HepG2 (cell line): ENCODE results near the gene ARMC10. TPM values are rescaled to one million over a fixed set of nuclear protein-coding genes. Genes with fewer than 3 reads are reported as not detected.

Source experiments
- ATAC-seq: fragments of 200-7000 bp; cut with Tn5 transposase; 3 replicates; pipeline ENCODE4 v1.9.1; 2020; ENCODE audit warnings: mild to moderate bottlenecking, moderate library complexity
- BruUV-seq: library from RNA; stranded (reverse); fragments of 400-500 nt; replicated peaks from 2 replicates; lab custom pipeline; 2021; lab: Mats Ljungman, UMichigan
- CTCF ChIA-PET: fragments of 300-600 bp; formaldehyde crosslinking; extraction: SDS; loops from one replicate; lab custom pipeline; 2021; ENCODE audit warnings: low total read pairs, inconsistent platforms, low intra/inter-chr PET ratio; lab: Yijun Ruan, JAX
- POLR2A ChIA-PET: fragments of 350-600 bp; sonication (Branson Sonifier 250); formaldehyde crosslinking; loops from one replicate; lab custom pipeline; 2020; ENCODE audit warnings: antibody characterized with exemption, inconsistent platforms; lab: Yijun Ruan, JAX
- DNase-seq: peaks from one replicate; pipeline ENCODE4 v3.0.0-alpha.2; 2015; ENCODE audit warnings: low spot score
- FAIRE-seq: peaks from 3 replicates; lab custom pipeline; 2011; peaks lifted over from hg19 to GRCh38; lab: Jason Lieb, UNC
- H2AFZ ChIP-seq: one replicate; pipeline ENCODE4 v1.6.1; 2011; ENCODE audit warnings: low read length, inconsistent platforms
- H3K27ac ChIP-seq: fragments of 300-600 bp; 3 replicates; pipeline ENCODE4 v1.8.0; 2011; ENCODE audit warnings: mixed run types, mild to moderate bottlenecking, mixed read lengths, low read length, inconsistent platforms; ENCODE audit not compliant: insufficient read depth; ENCODE audit errors: extremely low read length
- H3K27me3 ChIP-seq, 2 experiments: fragments of 200-600 bp in 1 of 2; 2 replicates in 1 of 2; 3 replicates in 1 of 2; pipeline versions ENCODE4 v1.6.0 to v1.8.0; 2011; ENCODE audit warnings: low read length in 2 of 2, mild to moderate bottlenecking in 2 of 2, moderate library complexity in 2 of 2, inconsistent platforms in 1 of 2; ENCODE audit not compliant: insufficient read depth in 2 of 2, control insufficient read depth in 1 of 2
- H3K36me3 ChIP-seq, 2 experiments: fragments of 200-600 bp in 1 of 2; replicated peaks in 1 of 2; 2 replicates in 1 of 2; 3 replicates in 1 of 2; pipeline versions ENCODE4 v1.5.1 to v1.8.0; 2011; ENCODE audit warnings: low read length in 2 of 2, inconsistent platforms in 1 of 2; ENCODE audit not compliant: insufficient read depth in 2 of 2, control insufficient read depth in 1 of 2
- H3K4me1 ChIP-seq: 2 replicates; pipeline ENCODE4 v1.5.1; 2012; ENCODE audit warnings: low read length, inconsistent platforms; ENCODE audit not compliant: insufficient read depth
- H3K4me2 ChIP-seq: 2 replicates; pipeline ENCODE4 v1.6.0; 2011; ENCODE audit warnings: low read depth, low read length, inconsistent platforms
- H3K4me3 ChIP-seq, 3 experiments: fragments of 200-600 bp in 1 of 3; sonication (generic), shearing (Covaris generic) in 1 of 3; replicated peaks in 1 of 3; 2 replicates each; pipeline ENCODE4 v1.5.1; 2011 to 2016; ENCODE audit warnings: low read length in 3 of 3, inconsistent platforms in 2 of 3, low read depth in 2 of 3, mild to moderate bottlenecking in 2 of 3, control low read depth in 1 of 3, mixed read lengths in 1 of 3; ENCODE audit not compliant: insufficient read depth in 1 of 3
- H3K79me2 ChIP-seq: one replicate; pipeline ENCODE4 v1.6.1; 2011; ENCODE audit warnings: low read length, inconsistent platforms; ENCODE audit not compliant: insufficient read depth
- H3K9ac ChIP-seq: 2 replicates; pipeline ENCODE4 v1.6.0; 2011; ENCODE audit warnings: mild to moderate bottlenecking, low read depth, low read length, inconsistent platforms; ENCODE audit not compliant: insufficient read depth
- H3K9me3 ChIP-seq: 2 replicates; pipeline ENCODE4 v1.5.1; 2012; ENCODE audit warnings: mild to moderate bottlenecking, low read length
- H4K20me1 ChIP-seq: 2 replicates; pipeline ENCODE4 v1.6.0; 2011; ENCODE audit warnings: inconsistent platforms, mild to moderate bottlenecking, low read length, moderate library complexity; ENCODE audit not compliant: insufficient read depth
- ARNT ChIP-seq: fragments of 450-650 bp; IDR thresholded peaks from 2 replicates; pipeline ENCODE4 v1.6.1; 2017
- BORCS8-MEF2B ChIP-seq: sonication (generic); formaldehyde crosslinking; IDR thresholded peaks from 2 replicates; pipeline ENCODE4 v1.8.0; 2022; ENCODE audit warnings: mild to moderate bottlenecking, missing genetic modification reagents
- DBP ChIP-seq: sonication (generic); formaldehyde crosslinking; IDR thresholded peaks from 2 replicates; pipeline ENCODE4 v1.4.0; 2020; ENCODE audit warnings: missing genetic modification reagents; ENCODE audit errors: not compliant biosample characterization
- DMAP1 ChIP-seq: IDR thresholded peaks from 2 replicates; pipeline ENCODE4 v1.6.1; 2016
- DPF2 ChIP-seq: sonication (generic); formaldehyde crosslinking; IDR thresholded peaks from 2 replicates; pipeline ENCODE4 v1.4.0; 2020; ENCODE audit warnings: mild to moderate bottlenecking, low read depth, missing genetic modification reagents, borderline replicate concordance
- FIP1L1 ChIP-seq: fragments of 200-400 bp; formaldehyde crosslinking; IDR thresholded peaks from 2 replicates; pipeline ENCODE4 v1.6.1; 2018; ENCODE audit warnings: low read depth, mild to moderate bottlenecking, low read length, moderate library complexity, borderline replicate concordance; ENCODE audit not compliant: insufficient read depth
- MAX ChIP-seq: IDR thresholded peaks from 2 replicates; pipeline ENCODE4 v1.6.1; 2012; ENCODE audit warnings: inconsistent platforms
- MBNL3 ChIP-seq: fragments of 250-450 bp; sonication (Bioruptor Pico); conservative IDR thresholded peaks from 2 replicates; pipeline ENCODE4 v1.8.0; 2022; ENCODE audit warnings: mild to moderate bottlenecking, inconsistent platforms
- NBN ChIP-seq: fragments of 450-650 bp; conservative IDR thresholded peaks from 2 replicates; pipeline ENCODE4 v1.6.1; 2017
- RCOR2 ChIP-seq: IDR thresholded peaks from 2 replicates; pipeline ENCODE4 v1.6.1; 2016; ENCODE audit warnings: missing biosample characterization, missing genetic modification reagents
- SMAD1 ChIP-seq: sonication (generic); formaldehyde crosslinking; IDR thresholded peaks from 2 replicates; pipeline ENCODE4 v1.4.0; 2020; ENCODE audit warnings: missing genetic modification reagents, low read depth, mild to moderate bottlenecking, borderline replicate concordance
- SRSF9 ChIP-seq: fragments of 200-400 bp; formaldehyde crosslinking; IDR thresholded peaks from 2 replicates; pipeline ENCODE4 v1.6.1; 2018; ENCODE audit warnings: borderline replicate concordance, mild to moderate bottlenecking, low read depth, low read length; ENCODE audit not compliant: insufficient read depth, poor library complexity, severe bottlenecking
- XRCC5 ChIP-seq: fragments of 200-400 bp; formaldehyde crosslinking; optimal IDR thresholded peaks from 2 replicates; pipeline ENCODE3; 2017; ENCODE audit warnings: mild to moderate bottlenecking, low read length
- YEATS2 ChIP-seq: sonication (generic); formaldehyde crosslinking; IDR thresholded peaks from 2 replicates; pipeline ENCODE4 v1.4.0; 2020; ENCODE audit warnings: missing genetic modification reagents, borderline replicate concordance
- ZFP82 ChIP-seq: sonication (generic); formaldehyde crosslinking; IDR thresholded peaks from 2 replicates; pipeline ENCODE4 v1.5.1; 2020; ENCODE audit warnings: mild to moderate bottlenecking, missing genetic modification reagents, borderline replicate concordance
- ZNF761 ChIP-seq: sonication (generic); formaldehyde crosslinking; conservative IDR thresholded peaks from 2 replicates; pipeline ENCODE4 v1.4.0; 2020; ENCODE audit warnings: mild to moderate bottlenecking, missing genetic modification reagents
- WGBS: methylation state at CpG from one replicate; pipeline ENCODE4 v1.1.6; 2017; ENCODE audit warnings: low lambda C conversion rate; 5-methylcytosine and 5-hydroxymethylcytosine counted together
- in situ Hi-C: cut with HindIII; loops from 2 replicates; pipeline ENCODE4 v1.10.0; 2017; ENCODE audit warnings: low pct_unique_long_range_greater_than_20kb; ENCODE audit not compliant: extremely low pct_ligation_motif_present
- intact Hi-C: fragments of 100-400 bp; cut with micrococcal nuclease; formaldehyde crosslinking; loops from one replicate; pipeline ENCODE4 v1.10.0; 2022; ENCODE audit not compliant: unreplicated experiment
- polyA plus RNA-seq, 8 experiments: library from polyadenylated mRNA; depleted of rRNA in 3 of 8; stranded (reverse) in 7 of 8; unstranded in 1 of 8; fragments of >200 nt; fragmentation: Illumina TruSeq in 4 of 8; extraction: Trizol in 4 of 8; gene quantifications; 2 replicates each; pipeline versions ENCODE4 v1.2.1 to v1.2.3, GENCODE V29; 2011 to 2016; ENCODE audit warnings: low read depth in 4 of 8, missing spikeins in 1 of 8, mixed read lengths in 1 of 8; ENCODE audit not compliant: insufficient read depth in 1 of 8
- total RNA-seq, 5 experiments: library from RNA; depleted of rRNA; stranded (reverse); fragments of >200 nt; fragmentation: Illumina TruSeq; extraction: Trizol; gene quantifications; 2 replicates each; pipeline ENCODE4 v1.2.3, GENCODE V29; 2016; ENCODE audit warnings: low read depth in 1 of 5

The ARMC10 gene
- total and polyA plus RNA-seq, 2 of the 13 experiments (the other 11 are each of a cell fraction or from before 2014, with no cell fraction given) = 11.3 to 23.7 TPM

DNA sequence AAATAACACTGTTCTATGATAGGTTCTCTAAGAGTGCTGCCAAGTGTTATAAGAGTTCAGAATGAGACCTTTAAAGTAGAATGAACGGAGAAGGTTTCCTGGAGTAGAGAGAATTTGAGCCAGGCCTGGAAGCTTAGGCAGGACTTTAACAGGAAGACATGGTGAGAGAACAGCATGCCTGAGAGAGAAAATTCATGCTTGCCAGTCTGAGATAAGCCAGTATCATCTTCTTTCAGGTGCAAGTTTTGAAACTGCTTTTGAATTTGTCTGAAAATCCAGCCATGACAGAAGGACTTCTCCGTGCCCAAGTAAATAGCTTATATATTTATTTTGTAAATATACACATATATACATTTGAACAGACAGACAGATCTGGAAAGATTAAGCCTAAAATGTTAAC lies 22.1 kb downstream of the ARMC10 start:
- DNase-seq = no peak
- Histone ChIP-seq H3K9me3 (no peaks in the 10 kb centered on the region), H3K4me2 (no peak overlapping the region), H3K9ac (no peak overlapping the region), H3K79me2 (no peaks in the 10 kb centered on the region), H3K27ac (no peak overlapping the region), H3K4me1 (no peaks in the 10 kb centered on the region), H3K27me3 (no peaks in the 10 kb centered on the region), H4K20me1 (no peaks in the 10 kb centered on the region), H3K4me3 (no peak overlapping the region), H3K36me3 (peaks cover 0 to 13% of the 10 kb centered on the region in 2 experiments; a peak in 4 of 5 replicates), H2AFZ (no peak overlapping the region)
- ChIA-PET CTCF (no interaction called here), POLR2A (no interaction called here)
- TF ChIP-seq XRCC5 = no peak
- TF ChIP-seq YEATS2 (CRISPR knock-in tag) = no peak
- no peak for TF ChIP-seq DBP (CRISPR knock-in tag)
- TF ChIP-seq ARNT = no peak
- TF ChIP-seq FIP1L1 = no peak
- TF ChIP-seq MBNL3 (CRISPR knock-in tag) = no peak
- TF ChIP-seq BORCS8-MEF2B (CRISPR knock-in tag) = no peak
- no peak for TF ChIP-seq DPF2 (CRISPR knock-in tag)
- TF ChIP-seq ZNF761 (CRISPR knock-in tag) = no peak
- no peak for TF ChIP-seq SMAD1
- TF ChIP-seq RCOR2 (CRISPR knock-in tag) = no peak
- TF ChIP-seq DMAP1 (CRISPR knock-in tag) = no peak
- TF ChIP-seq SRSF9 = no peak
- no peak for TF ChIP-seq ZFP82 (CRISPR knock-in tag)
- no peak for TF ChIP-seq MAX
- no peak for TF ChIP-seq NBN
- FAIRE-seq = no peak
- in situ Hi-C loops = no loop called here
- no TSS peak for BruUV-seq
- ATAC-seq = no peak
- intact Hi-C loops = no loop called here
- WGBS = 98% methylated on average over 2 of the region's 2 CpGs
